Stimulated activated CD4-positive, alpha-beta T cell treated with anti-CD3 and anti-CD28 coated beads, TNF-alpha, amount 100 ng/mL, for 48 hours (primary cell): ENCODE results near the gene VEPH1.

Experiments used
- DNase-seq, 3 donors: peaks; one replicate each; pipeline ENCODE4 v3.0.0-alpha.2; 2020; ENCODE audit warnings: low read depth in 3 of 3

The VEPH1 gene

GRCh38 chr3:157429708-157430107 is 73.5 kb downstream of the VEPH1 start:
- DNase-seq, result no peak

GRCh38 chr3:157428853-157429252 is 74.4 kb downstream of the VEPH1 start:
- DNase-seq, result no peak

- no peak for DNase-seq
Measured at GRCh38 chr3:157427901-157428300, 75.3 kb downstream of the VEPH1 start.

GRCh38 chr3:157423337-157423736 is 79.9 kb downstream of the VEPH1 start:
- no peak for DNase-seq

GRCh38 chr3:157420606-157421130 is 82.5 kb downstream of the VEPH1 start:
- no peak for DNase-seq

GRCh38 chr3:157418104-157418503 is 85.1 kb downstream of the VEPH1 start:
- no peak for DNase-seq

- no peak for DNase-seq
Measured at GRCh38 chr3:157417247-157417646, 86.0 kb downstream of the VEPH1 start.

GRCh38 chr3:157416347-157417087 is 86.7 kb downstream of the VEPH1 start:
- no peak for DNase-seq

- no peak for DNase-seq
Measured at GRCh38 chr3:157414861-157415260, 88.4 kb downstream of the VEPH1 start.

- no peak for DNase-seq
Measured at GRCh38 chr3:157412323-157412855, 90.8 kb downstream of the VEPH1 start.

- DNase-seq, result no peak
Measured at GRCh38 chr3:157410945-157411344, 92.3 kb downstream of the VEPH1 start.

GRCh38 chr3:157409516-157409915 is 93.7 kb downstream of the VEPH1 start:
- DNase-seq, result no peak

GRCh38 chr3:157408499-157409149 is 94.6 kb downstream of the VEPH1 start:
- DNase-seq, result no peak

GRCh38 chr3:157407769-157408168 is 95.4 kb downstream of the VEPH1 start:
- no peak for DNase-seq

- no peak for DNase-seq
Measured at GRCh38 chr3:157406394-157406793, 96.8 kb downstream of the VEPH1 start.

- no peak for DNase-seq
Measured at GRCh38 chr3:157405457-157405856, 97.8 kb downstream of the VEPH1 start.

GRCh38 chr3:157404381-157404780 is 98.8 kb downstream of the VEPH1 start:
- no peak for DNase-seq

GRCh38 chr3:157398598-157398997 is 104.6 kb downstream of the VEPH1 start:
- DNase-seq, result no peak

GRCh38 chr3:157394411-157394810 is 108.8 kb downstream of the VEPH1 start:
- DNase-seq, result no peak

GRCh38 chr3:157393113-157393512 is 110.1 kb downstream of the VEPH1 start:
- DNase-seq, result no peak

GRCh38 chr3:157392104-157392503 is 111.1 kb downstream of the VEPH1 start:
- no peak for DNase-seq

GRCh38 chr3:157390713-157391515 is 112.3 kb downstream of the VEPH1 start:
- DNase-seq, result no peak
